ENCODE results near the gene FMNL2. TPM values are rescaled to one million over a fixed set of nuclear protein-coding genes. Genes with fewer than 3 reads are reported as not detected.
A peak's percentile ranks its signal among the peaks of the same experiment; 100 is the strongest.

The FMNL2 gene
- polyA plus RNA-seq, 3 donors = 0.28 to 3.2 (median 0.71) TPM

- no peak for DNase-seq
- H3K36me3 Mint-ChIP-seq = no peaks in the 10 kb centered on the region
- no peak overlapping the region for H3K4me3 Mint-ChIP-seq
- no peak overlapping the region for H3K27ac ChIP-seq (ENCODE audit: low read depth in 1 of 2, low read length in 2 of 2)
- no peaks in the 10 kb centered on the region for H3K4me1 Mint-ChIP-seq
- no peak overlapping the region for H3K9ac ChIP-seq (ENCODE audit: insufficient read depth, low read length, poor library complexity, severe bottlenecking)
- H3K79me2 ChIP-seq (ENCODE audit: insufficient read depth, low read length) = no peaks in the 10 kb centered on the region
- peaks cover 0 to 2% (median 0%) of the 10 kb centered on the region in 3 donors for H3K27me3 Mint-ChIP-seq (ENCODE audit: low read depth in 3 of 3)
- no peak overlapping the region for H3K4me3 ChIP-seq (replicated peaks in 1 of 3; ENCODE audit: low read depth in 2 of 3, low read length in 3 of 3)
- H3K36me3 ChIP-seq (replicated peaks in 1 of 2; ENCODE audit: control insufficient read depth in 1 of 2, insufficient read depth in 2 of 2, low read length in 2 of 2) = no peaks in the 10 kb centered on the region
- no peaks in the 10 kb centered on the region for H3K4me1 ChIP-seq (ENCODE audit: control insufficient read depth in 1 of 2, insufficient read depth in 2 of 2, low read length in 2 of 2)
- TF ChIP-seq CTCF (IDR thresholded peaks at IDR 0.05) = no peak
- no peaks in the 10 kb centered on the region for H3K9me3 ChIP-seq (replicated peaks in 1 of 2; ENCODE audit: control insufficient read depth in 1 of 2, insufficient read depth in 1 of 2, low read length in 2 of 2)
- H2AFZ ChIP-seq (ENCODE audit: insufficient read depth, low read depth, low read length, poor library complexity, severe bottlenecking) = no peak overlapping the region
- WGBS (ENCODE audit: insufficient coverage) = no CpG with 5 or more reads among the region's 2 CpGs
- no peak overlapping the region for H3K27ac Mint-ChIP-seq
- H3K27me3 ChIP-seq (ENCODE audit: control insufficient read depth in 2 of 2, insufficient read depth in 2 of 2, low read length in 2 of 2) = no peaks in the 10 kb centered on the region
- no peak overlapping the region for H3K4me2 ChIP-seq (replicated peaks; ENCODE audit: extremely low read depth, low read length, poor library complexity, severe bottlenecking)
- intact Hi-C loops (cut with micrococcal nuclease) = no loop called here
- H3K9me3 Mint-ChIP-seq = peaks cover 0 to 3% (median 0%) of the 10 kb centered on the region in 7 donors
- H4K20me1 ChIP-seq (ENCODE audit: insufficient read depth, low read length) = no peaks in the 10 kb centered on the region
Observed at GRCh38 chr2:152396763-152397162, 61.8 kb downstream of the FMNL2 start.

- peaks cover 0 to 2% (median 0%) of the 10 kb centered on the region in 3 donors for H3K27me3 Mint-ChIP-seq (ENCODE audit: low read depth in 3 of 3)
- Histone ChIP-seq H3K9me3 (replicated peaks in 1 of 2; ENCODE audit: control insufficient read depth in 1 of 2, insufficient read depth in 1 of 2, low read length in 2 of 2) (no peaks in the 10 kb centered on the region), H3K27ac (ENCODE audit: low read depth in 1 of 2, low read length in 2 of 2) (no peak overlapping the region), H3K9ac (ENCODE audit: insufficient read depth, low read length, poor library complexity, severe bottlenecking) (no peak overlapping the region), H3K4me1 (ENCODE audit: control insufficient read depth in 1 of 2, insufficient read depth in 2 of 2, low read length in 2 of 2) (no peaks in the 10 kb centered on the region), H4K20me1 (ENCODE audit: insufficient read depth, low read length) (no peaks in the 10 kb centered on the region), H3K4me3 (replicated peaks in 1 of 3; ENCODE audit: low read depth in 2 of 3, low read length in 3 of 3) (no peak overlapping the region), H2AFZ (ENCODE audit: insufficient read depth, low read depth, low read length, poor library complexity, severe bottlenecking) (no peak overlapping the region), H3K79me2 (ENCODE audit: insufficient read depth, low read length) (no peaks in the 10 kb centered on the region), H3K36me3 (replicated peaks in 1 of 2; ENCODE audit: control insufficient read depth in 1 of 2, insufficient read depth in 2 of 2, low read length in 2 of 2) (no peaks in the 10 kb centered on the region), H3K27me3 (ENCODE audit: control insufficient read depth in 2 of 2, insufficient read depth in 2 of 2, low read length in 2 of 2) (no peaks in the 10 kb centered on the region), H3K4me2 (replicated peaks; ENCODE audit: extremely low read depth, low read length, poor library complexity, severe bottlenecking) (no peak overlapping the region)
- peak overlapping the region in 1 of 7 donors; percentile 43 for H3K27ac Mint-ChIP-seq
- TF ChIP-seq CTCF (IDR thresholded peaks at IDR 0.05) = no peak
- peaks cover 0 to 3% (median 0%) of the 10 kb centered on the region in 7 donors for H3K9me3 Mint-ChIP-seq
- 73% methylated on average over 4 of the region's 4 CpGs for WGBS (ENCODE audit: insufficient coverage)
- no peaks in the 10 kb centered on the region for H3K4me1 Mint-ChIP-seq
- H3K36me3 Mint-ChIP-seq = no peaks in the 10 kb centered on the region
- no peak overlapping the region for H3K4me3 Mint-ChIP-seq
- intact Hi-C loops (cut with micrococcal nuclease) = no loop called here
- DNase-seq = no peak
Observed at GRCh38 chr2:152399003-152399402, 64.0 kb downstream of the FMNL2 start.
